Esophagus squamous epithelium (tissue), 5 donors: ENCODE data around the gene ABCB1. TPM values are rescaled to one million over a fixed set of nuclear protein-coding genes. Genes with fewer than 3 reads are reported as not detected.

Experiments
- DNase-seq: peaks from one replicate; lab custom pipeline; 2025; lab: John Stamatoyannopoulos, UW
- H3K27ac ChIP-seq, 4 donors: fragments of 200-600 bp; sonication (generic); one replicate each; pipeline ENCODE4 v1.5.1; 2016 to 2019; ENCODE audit warnings: mild to moderate bottlenecking in 1 of 4
- H3K27me3 ChIP-seq, 4 donors: fragments of 200-600 bp; sonication (generic); 1 replicate in 3 of 4; 2 replicates in 1 of 4; pipeline versions ENCODE4 v1.5.1 to v1.6.0; 2017 to 2021; ENCODE audit warnings: antibody characterized with exemption in 1 of 4
- H3K36me3 ChIP-seq, 3 donors: fragments of 200-600 bp; sonication (generic); one replicate each; pipeline ENCODE4 v1.5.1; 2016 to 2019
- H3K4me1 ChIP-seq, 3 donors: fragments of 200-600 bp; sonication (generic); one replicate each; pipeline ENCODE4 v1.5.1; 2017 to 2019
- H3K4me3 ChIP-seq, 4 donors: fragments of 200-600 bp; sonication (generic); 1 replicate in 3 of 4; 2 replicates in 1 of 4; pipeline ENCODE4 v1.5.1; 2016 to 2019; ENCODE audit warnings: mild to moderate bottlenecking in 2 of 4, moderate library complexity in 1 of 4
- H3K9me3 ChIP-seq, 3 donors: fragments of 200-600 bp; sonication (generic); one replicate each; pipeline ENCODE4 v1.5.1; 2016 to 2019
- POLR2A ChIP-seq, 4 donors: fragments of 450-650 bp; IDR thresholded peaks; one replicate each; pipeline ENCODE4 v1.6.1; 2017; ENCODE audit warnings: antibody characterized with exemption in 4 of 4, mild to moderate bottlenecking in 4 of 4, moderate library complexity in 3 of 4
- WGBS, 2 donors: methylation state at CpG; one replicate each; pipeline ENCODE4 v1.1.5; 2018; 5-methylcytosine and 5-hydroxymethylcytosine counted together
- intact Hi-C: fragments of 100-400 bp; cut with DNase I; formaldehyde crosslinking; loops from one replicate; pipeline ENCODE4 v1.15.0; 2022
- total RNA-seq, 4 donors: library from RNA; depleted of rRNA; stranded (reverse); fragments of >200 nt; gene quantifications; one replicate each; pipeline ENCODE4 v1.1.0, GENCODE V29; 2016
- TF ChIP-seq, protein P1 (sequence below), 6 experiments: fragments of 450-650 bp in 4 of 6; fragments of 200-600 bp in 2 of 6; sonication (generic) in 2 of 6; IDR thresholded peaks; one replicate each; pipeline ENCODE4 v1.5.1; 2016 to 2019; ENCODE audit warnings: antibody characterized with exemption in 6 of 6, mild to moderate bottlenecking in 4 of 6, moderate library complexity in 4 of 6
- donor health status: DM: yes; HTN: yes; CAD: no.

Gene ABCB1
- total RNA-seq, 4 donors from 2014 or later, result 0.91 to 15.4 (median 3.1) TPM

DNA sequence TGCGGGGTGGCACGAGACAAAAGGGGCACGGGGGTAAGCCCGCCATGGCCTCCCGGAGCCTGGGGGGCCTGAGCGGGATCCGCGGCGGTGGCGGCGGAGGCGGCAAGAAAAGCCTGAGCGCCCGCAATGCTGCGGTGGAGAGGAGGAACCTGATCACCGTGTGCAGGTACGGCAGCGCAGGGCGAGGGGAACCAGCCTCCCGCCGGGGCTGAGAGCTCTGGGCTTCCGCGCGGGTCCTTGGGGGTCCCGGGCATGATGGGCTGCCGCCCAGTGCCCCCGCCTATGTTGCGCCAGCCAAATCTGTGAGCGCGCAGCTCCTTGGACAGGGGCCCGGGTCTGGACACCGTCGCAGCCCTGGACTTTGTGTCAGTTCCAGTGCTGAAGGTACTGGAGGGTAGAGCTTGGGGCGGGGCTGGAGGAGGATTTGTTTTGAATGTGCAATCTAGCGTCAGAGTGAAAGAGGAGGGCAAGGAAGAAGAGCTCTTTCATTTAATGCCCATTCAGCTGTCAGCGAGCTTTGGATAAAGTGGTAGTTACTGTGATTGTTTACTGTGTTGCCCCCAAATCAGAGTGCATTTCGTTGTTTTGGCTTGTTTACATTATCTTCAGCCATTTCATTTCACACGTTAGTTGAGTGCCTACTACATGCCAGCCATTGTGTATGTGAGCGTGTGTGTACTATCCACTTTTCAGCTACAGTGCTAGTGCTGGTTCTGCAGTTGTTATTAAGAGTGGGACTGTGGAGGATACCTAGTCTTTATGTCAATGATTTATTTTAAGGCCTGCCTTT lies 28.3 kb upstream of the ABCB1 start:
- TF ChIP-seq POLR2A (IDR thresholded peaks at IDR 0.05), result no peak
- TF ChIP-seq, protein P1, sequence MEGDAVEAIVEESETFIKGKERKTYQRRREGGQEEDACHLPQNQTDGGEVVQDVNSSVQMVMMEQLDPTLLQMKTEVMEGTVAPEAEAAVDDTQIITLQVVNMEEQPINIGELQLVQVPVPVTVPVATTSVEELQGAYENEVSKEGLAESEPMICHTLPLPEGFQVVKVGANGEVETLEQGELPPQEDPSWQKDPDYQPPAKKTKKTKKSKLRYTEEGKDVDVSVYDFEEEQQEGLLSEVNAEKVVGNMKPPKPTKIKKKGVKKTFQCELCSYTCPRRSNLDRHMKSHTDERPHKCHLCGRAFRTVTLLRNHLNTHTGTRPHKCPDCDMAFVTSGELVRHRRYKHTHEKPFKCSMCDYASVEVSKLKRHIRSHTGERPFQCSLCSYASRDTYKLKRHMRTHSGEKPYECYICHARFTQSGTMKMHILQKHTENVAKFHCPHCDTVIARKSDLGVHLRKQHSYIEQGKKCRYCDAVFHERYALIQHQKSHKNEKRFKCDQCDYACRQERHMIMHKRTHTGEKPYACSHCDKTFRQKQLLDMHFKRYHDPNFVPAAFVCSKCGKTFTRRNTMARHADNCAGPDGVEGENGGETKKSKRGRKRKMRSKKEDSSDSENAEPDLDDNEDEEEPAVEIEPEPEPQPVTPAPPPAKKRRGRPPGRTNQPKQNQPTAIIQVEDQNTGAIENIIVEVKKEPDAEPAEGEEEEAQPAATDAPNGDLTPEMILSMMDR (IDR thresholded peaks at IDR 0.05), result no peak
- no peak for DNase-seq
- Histone ChIP-seq H3K9me3 (no peaks in the 10 kb centered on the region), H3K27ac (peak overlapping the region in 3 of 4 donors; percentile 31 to 74 (median 65)), H3K27me3 (peaks cover 0 to 17% (median 0%) of the 10 kb centered on the region in 4 donors), H3K4me3 (peak overlapping the region; percentile 40 to 71 (median 69)), H3K36me3 (no peaks in the 10 kb centered on the region), H3K4me1 (peaks cover 5 to 21% (median 6%) of the 10 kb centered on the region in 3 donors)
- WGBS, 2 donors, result 12 to 31% methylated on average over 6 to 14 of the region's 39 CpGs
- intact Hi-C loops, result no loop called here

- peaks cover 5 to 21% (median 6%) of the 10 kb centered on the region in 3 donors for H3K4me1 ChIP-seq
- DNase-seq, result no peak
- H3K27ac ChIP-seq, result peak overlapping the region in 1 of 4 donors; percentile 74
These were observed 26.9 kb upstream of the ABCB1 start for GRCh38 chr7:87627634-87627994.

DNA sequence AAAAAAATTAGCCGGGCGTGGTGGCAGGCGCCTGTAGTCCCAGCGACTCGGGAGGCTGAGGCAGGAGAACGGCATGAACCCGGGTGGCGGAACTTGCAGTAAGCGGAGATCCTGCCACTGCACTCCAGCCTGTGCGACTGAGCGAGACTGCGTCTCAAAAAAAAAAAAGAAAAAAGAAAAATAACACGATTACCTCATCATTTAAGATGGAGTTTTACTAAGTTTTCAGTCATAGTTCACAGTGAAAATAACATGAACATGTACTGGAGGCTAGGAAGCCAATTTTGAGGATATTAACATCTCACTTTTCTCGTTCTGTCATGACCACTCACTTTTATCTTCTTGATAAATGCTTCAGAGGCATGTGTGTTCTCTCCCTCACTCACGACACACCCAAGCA lies 24.4 kb upstream of the ABCB1 start:
- peaks cover 0 to 17% (median 0%) of the 10 kb centered on the region in 4 donors for H3K27me3 ChIP-seq
- no peak for DNase-seq
- TF ChIP-seq, protein P1 (IDR thresholded peaks at IDR 0.05), result no peak
- TF ChIP-seq POLR2A (IDR thresholded peaks at IDR 0.05), result no peak
- H3K9me3 ChIP-seq, result no peaks in the 10 kb centered on the region
- H3K4me1 ChIP-seq, result peaks cover 5 to 21% (median 6%) of the 10 kb centered on the region in 3 donors
- intact Hi-C loops, result no loop called here
- H3K27ac ChIP-seq, result no peak overlapping the region
- no peaks in the 10 kb centered on the region for H3K36me3 ChIP-seq
- H3K4me3 ChIP-seq, result no peak overlapping the region
- WGBS, 2 donors, result 85% methylated on average over 10 to 15 of the region's 15 CpGs

More at GRCh38 chr7:87627634-87627994, 26.9 kb upstream of the ABCB1 start:
- WGBS, 2 donors, result 1 to 2% methylated on average over 9 to 14 of the region's 30 CpGs
- no peaks in the 10 kb centered on the region for H3K9me3 ChIP-seq
- no peaks in the 10 kb centered on the region for H3K36me3 ChIP-seq
- H3K27me3 ChIP-seq, result peaks cover 0 to 17% (median 0%) of the 10 kb centered on the region in 4 donors
- TF ChIP-seq POLR2A (IDR thresholded peaks at IDR 0.05), result no peak
- TF ChIP-seq, protein P1 (IDR thresholded peaks at IDR 0.05), result no peak
- peak overlapping the region; percentile 40 to 71 (median 69) for H3K4me3 ChIP-seq
- intact Hi-C loops, result no loop called here

- peaks cover 0 to 17% (median 0%) of the 10 kb centered on the region in 4 donors for H3K27me3 ChIP-seq
- H3K36me3 ChIP-seq, result no peaks in the 10 kb centered on the region
- no peaks in the 10 kb centered on the region for H3K9me3 ChIP-seq
- no peak for DNase-seq
- TF ChIP-seq, protein P1 (IDR thresholded peaks at IDR 0.05), result no peak
- TF ChIP-seq POLR2A (IDR thresholded peaks at IDR 0.05), result no peak
- H3K27ac ChIP-seq, result no peak overlapping the region
- no peak overlapping the region for H3K4me3 ChIP-seq
- intact Hi-C loops, result no loop called here
- 61 to 64% methylated on average over 7 of the region's 7 CpGs for WGBS, 2 donors
- peaks cover 5 to 21% (median 6%) of the 10 kb centered on the region in 3 donors for H3K4me1 ChIP-seq
These were observed 23.9 kb upstream of the ABCB1 start for GRCh38 chr7:87624628-87625027.

- no peaks in the 10 kb centered on the region for H3K4me1 ChIP-seq
- H3K27ac ChIP-seq, result no peak overlapping the region
- H3K36me3 ChIP-seq, result no peaks in the 10 kb centered on the region
- WGBS, 2 donors, result 40 to 56% methylated on average over 1 of the region's 1 CpG
- no peaks in the 10 kb centered on the region for H3K27me3 ChIP-seq
- intact Hi-C loops, result no loop called here
- DNase-seq, result no peak
- H3K9me3 ChIP-seq, result no peaks in the 10 kb centered on the region
- no peak overlapping the region for H3K4me3 ChIP-seq
- TF ChIP-seq POLR2A (IDR thresholded peaks at IDR 0.05), result no peak
- TF ChIP-seq, protein P1 (IDR thresholded peaks at IDR 0.05), result no peak
These were observed 14.5 kb upstream of the ABCB1 start for GRCh38 chr7:87615197-87615596.
